Measurements from ENCODE around the gene LAMA4.

GRCh38 chr6:112287577-112288225 is 33.3 kb upstream of the LAMA4 start:
- TF ChIP-seq, protein P1, sequence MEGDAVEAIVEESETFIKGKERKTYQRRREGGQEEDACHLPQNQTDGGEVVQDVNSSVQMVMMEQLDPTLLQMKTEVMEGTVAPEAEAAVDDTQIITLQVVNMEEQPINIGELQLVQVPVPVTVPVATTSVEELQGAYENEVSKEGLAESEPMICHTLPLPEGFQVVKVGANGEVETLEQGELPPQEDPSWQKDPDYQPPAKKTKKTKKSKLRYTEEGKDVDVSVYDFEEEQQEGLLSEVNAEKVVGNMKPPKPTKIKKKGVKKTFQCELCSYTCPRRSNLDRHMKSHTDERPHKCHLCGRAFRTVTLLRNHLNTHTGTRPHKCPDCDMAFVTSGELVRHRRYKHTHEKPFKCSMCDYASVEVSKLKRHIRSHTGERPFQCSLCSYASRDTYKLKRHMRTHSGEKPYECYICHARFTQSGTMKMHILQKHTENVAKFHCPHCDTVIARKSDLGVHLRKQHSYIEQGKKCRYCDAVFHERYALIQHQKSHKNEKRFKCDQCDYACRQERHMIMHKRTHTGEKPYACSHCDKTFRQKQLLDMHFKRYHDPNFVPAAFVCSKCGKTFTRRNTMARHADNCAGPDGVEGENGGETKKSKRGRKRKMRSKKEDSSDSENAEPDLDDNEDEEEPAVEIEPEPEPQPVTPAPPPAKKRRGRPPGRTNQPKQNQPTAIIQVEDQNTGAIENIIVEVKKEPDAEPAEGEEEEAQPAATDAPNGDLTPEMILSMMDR (IDR thresholded peaks at IDR 0.05) = no peak
- TF ChIP-seq EZH2 (IDR thresholded peaks at IDR 0.05) = no peak

All from neural progenitor cell (in vitro differentiated cells).